Measurements from ENCODE around the gene ANO8. TPM values are rescaled to one million over a fixed set of nuclear protein-coding genes. Genes with fewer than 3 reads are reported as not detected.

Gene ANO8
- total and polyA plus RNA-seq, 2 of the 13 experiments (the other 11 are each of a cell fraction or from before 2014, with no cell fraction given), result 1.8 to 3.5 TPM

DNA sequence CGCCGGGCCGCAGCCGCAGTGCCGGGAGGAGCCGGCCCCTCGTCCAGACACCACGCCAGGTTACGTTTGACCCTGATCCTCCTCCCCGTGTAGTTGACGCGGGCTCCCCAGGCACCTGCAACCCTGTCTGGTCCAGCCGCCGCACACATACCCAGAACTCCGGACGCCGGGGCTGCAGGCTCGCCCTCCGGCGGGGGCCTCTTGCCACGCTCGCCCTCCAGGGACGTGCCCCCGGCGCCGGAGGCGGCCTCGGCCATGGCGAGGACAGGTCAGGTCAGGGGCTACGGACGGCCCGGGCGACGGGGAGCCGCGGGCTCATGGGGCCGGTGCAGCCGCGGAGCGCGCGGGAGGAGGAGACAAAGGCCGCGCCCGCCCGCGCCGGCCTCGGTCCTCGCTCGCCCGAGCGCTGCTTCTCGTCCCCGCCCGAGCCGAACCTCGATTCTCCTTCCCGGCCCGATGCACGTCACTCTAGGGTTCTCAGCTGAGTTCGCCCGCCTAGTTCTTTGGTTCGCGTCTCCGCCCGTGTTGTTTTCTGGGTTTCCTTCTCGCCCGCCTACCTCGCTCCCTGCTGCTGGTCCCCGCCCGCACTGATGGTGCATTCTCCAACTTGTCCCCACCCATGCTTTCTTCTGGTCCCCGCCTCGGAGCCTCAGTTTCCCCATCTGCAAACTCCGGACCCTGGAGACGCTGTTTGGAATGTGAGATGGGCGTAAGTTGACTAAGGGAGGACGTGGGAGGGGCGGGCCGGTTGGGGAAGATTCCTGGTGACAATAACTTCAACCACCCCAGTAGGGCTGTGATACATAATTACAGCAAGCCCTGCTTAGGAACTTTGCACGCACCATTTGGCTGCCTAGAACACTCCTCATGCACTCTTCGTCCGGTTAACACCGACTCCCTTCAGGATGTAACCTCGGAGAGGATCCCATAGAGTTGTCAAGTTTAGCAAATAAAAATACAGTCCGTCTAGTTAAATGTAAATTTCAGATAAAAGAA, at the start of gene ANO8 (continued):
- TF ChIP-seq, protein P1, sequence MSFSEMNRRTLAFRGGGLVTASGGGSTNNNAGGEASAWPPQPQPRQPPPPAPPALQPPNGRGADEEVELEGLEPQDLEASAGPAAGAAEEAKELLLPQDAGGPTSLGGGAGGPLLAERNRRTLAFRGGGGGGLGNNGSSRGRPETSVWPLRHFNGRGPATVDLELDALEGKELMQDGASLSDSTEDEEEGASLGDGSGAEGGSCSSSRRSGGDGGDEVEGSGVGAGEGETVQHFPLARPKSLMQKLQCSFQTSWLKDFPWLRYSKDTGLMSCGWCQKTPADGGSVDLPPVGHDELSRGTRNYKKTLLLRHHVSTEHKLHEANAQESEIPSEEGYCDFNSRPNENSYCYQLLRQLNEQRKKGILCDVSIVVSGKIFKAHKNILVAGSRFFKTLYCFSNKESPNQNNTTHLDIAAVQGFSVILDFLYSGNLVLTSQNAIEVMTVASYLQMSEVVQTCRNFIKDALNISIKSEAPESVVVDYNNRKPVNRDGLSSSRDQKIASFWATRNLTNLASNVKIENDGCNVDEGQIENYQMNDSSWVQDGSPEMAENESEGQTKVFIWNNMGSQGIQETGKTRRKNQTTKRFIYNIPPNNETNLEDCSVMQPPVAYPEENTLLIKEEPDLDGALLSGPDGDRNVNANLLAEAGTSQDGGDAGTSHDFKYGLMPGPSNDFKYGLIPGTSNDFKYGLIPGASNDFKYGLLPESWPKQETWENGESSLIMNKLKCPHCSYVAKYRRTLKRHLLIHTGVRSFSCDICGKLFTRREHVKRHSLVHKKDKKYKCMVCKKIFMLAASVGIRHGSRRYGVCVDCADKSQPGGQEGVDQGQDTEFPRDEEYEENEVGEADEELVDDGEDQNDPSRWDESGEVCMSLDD (CRISPR knock-in tag; IDR thresholded peaks at IDR 0.05; ENCODE audit: borderline replicate concordance), result 0 out of 2 replicates have a peak, but pooled peaks have one; percentile 22
- TF ChIP-seq ZNF17 (CRISPR knock-in tag; IDR thresholded peaks at IDR 0.05), result no peak
- TF ChIP-seq ZBTB7B (CRISPR knock-in tag; IDR thresholded peaks at IDR 0.05), result no peak
- TF ChIP-seq FOXA1 (IDR thresholded peaks at IDR 0.05), result no peak
- no peak for TF ChIP-seq FOXA1 (CRISPR knock-in tag; IDR thresholded peaks at IDR 0.05)
- TF ChIP-seq SCMH1 (CRISPR knock-in tag; IDR thresholded peaks at IDR 0.05; ENCODE audit: borderline replicate concordance), result no peak
- no peak; the same call in 1 of the 2 replicates for TF ChIP-seq ZFP90 (CRISPR knock-in tag; IDR thresholded peaks at IDR 0.05; ENCODE audit: borderline replicate concordance)
- TF ChIP-seq CCAR2 (optimal IDR thresholded peaks at IDR 0.05; ENCODE audit: low read depth, low read length), result no peak
- TF ChIP-seq ZNF761 (CRISPR knock-in tag; conservative IDR thresholded peaks at IDR 0.05), result no peak
- TF ChIP-seq, protein P2, sequence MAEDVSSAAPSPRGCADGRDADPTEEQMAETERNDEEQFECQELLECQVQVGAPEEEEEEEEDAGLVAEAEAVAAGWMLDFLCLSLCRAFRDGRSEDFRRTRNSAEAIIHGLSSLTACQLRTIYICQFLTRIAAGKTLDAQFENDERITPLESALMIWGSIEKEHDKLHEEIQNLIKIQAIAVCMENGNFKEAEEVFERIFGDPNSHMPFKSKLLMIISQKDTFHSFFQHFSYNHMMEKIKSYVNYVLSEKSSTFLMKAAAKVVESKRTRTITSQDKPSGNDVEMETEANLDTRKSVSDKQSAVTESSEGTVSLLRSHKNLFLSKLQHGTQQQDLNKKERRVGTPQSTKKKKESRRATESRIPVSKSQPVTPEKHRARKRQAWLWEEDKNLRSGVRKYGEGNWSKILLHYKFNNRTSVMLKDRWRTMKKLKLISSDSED (CRISPR knock-in tag; IDR thresholded peaks at IDR 0.05), result no peak
- no peak for TF ChIP-seq SNAI1 (CRISPR knock-in tag; IDR thresholded peaks at IDR 0.05; ENCODE audit: borderline replicate concordance)
- TF ChIP-seq GATAD2A (CRISPR knock-in tag; IDR thresholded peaks at IDR 0.05), result peak; percentile 24; the same call in 1 of the 2 replicates
- TF ChIP-seq HDAC6 (IDR thresholded peaks at IDR 0.05; ENCODE audit: low read depth, low read length), result no peak
- no peak for TF ChIP-seq IRF2 (CRISPR knock-in tag; IDR thresholded peaks at IDR 0.05)
- TF ChIP-seq XRCC5 (optimal IDR thresholded peaks at IDR 0.05; ENCODE audit: low read length), result peak; percentile 94
- no peak; the same call in 1 of the 2 replicates for TF ChIP-seq HNF4A (CRISPR knock-in tag; IDR thresholded peaks at IDR 0.05)
- no peak for TF ChIP-seq SSRP1 (CRISPR knock-in tag; IDR thresholded peaks at IDR 0.05)
- TF ChIP-seq, protein P3, sequence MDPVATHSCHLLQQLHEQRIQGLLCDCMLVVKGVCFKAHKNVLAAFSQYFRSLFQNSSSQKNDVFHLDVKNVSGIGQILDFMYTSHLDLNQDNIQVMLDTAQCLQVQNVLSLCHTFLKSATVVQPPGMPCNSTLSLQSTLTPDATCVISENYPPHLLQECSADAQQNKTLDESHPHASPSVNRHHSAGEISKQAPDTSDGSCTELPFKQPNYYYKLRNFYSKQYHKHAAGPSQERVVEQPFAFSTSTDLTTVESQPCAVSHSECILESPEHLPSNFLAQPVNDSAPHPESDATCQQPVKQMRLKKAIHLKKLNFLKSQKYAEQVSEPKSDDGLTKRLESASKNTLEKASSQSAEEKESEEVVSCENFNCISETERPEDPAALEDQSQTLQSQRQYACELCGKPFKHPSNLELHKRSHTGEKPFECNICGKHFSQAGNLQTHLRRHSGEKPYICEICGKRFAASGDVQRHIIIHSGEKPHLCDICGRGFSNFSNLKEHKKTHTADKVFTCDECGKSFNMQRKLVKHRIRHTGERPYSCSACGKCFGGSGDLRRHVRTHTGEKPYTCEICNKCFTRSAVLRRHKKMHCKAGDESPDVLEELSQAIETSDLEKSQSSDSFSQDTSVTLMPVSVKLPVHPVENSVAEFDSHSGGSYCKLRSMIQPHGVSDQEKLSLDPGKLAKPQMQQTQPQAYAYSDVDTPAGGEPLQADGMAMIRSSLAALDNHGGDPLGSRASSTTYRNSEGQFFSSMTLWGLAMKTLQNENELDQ (CRISPR knock-in tag; IDR thresholded peaks at IDR 0.05; ENCODE audit: borderline replicate concordance), result no peak
- 0 out of 2 replicates have a peak, but pooled peaks have one; percentile 17 for TF ChIP-seq BHLHE40 (IDR thresholded peaks at IDR 0.05; ENCODE audit: low read length)
- peak; percentile 36 for TF ChIP-seq ZNF883 (CRISPR knock-in tag; IDR thresholded peaks at IDR 0.05; ENCODE audit: not compliant biosample characterization)
- TF ChIP-seq PHB2 (IDR thresholded peaks at IDR 0.05; ENCODE audit: partially characterized antibody), result no peak
